Measurements from ENCODE around the gene LRRFIP1.

The LRRFIP1 gene

GRCh38 chr2:237699870-237700511, 72.6 kb downstream of the LRRFIP1 start:
- no peak for DNase-seq (ENCODE audit: low read depth)
- TF ChIP-seq CTCF (conservative IDR thresholded peaks at IDR 0.05; ENCODE audit: low read depth, low read length), result no peak
- no peak overlapping the region for H3K4me3 ChIP-seq (ENCODE audit: low read length)

GRCh38 chr2:237700512-237701032, 73.2 kb downstream of the LRRFIP1 start:
- no peak for DNase-seq (ENCODE audit: low read depth)
- TF ChIP-seq CTCF (conservative IDR thresholded peaks at IDR 0.05; ENCODE audit: low read depth, low read length), result no peak
- no peak overlapping the region for H3K4me3 ChIP-seq (ENCODE audit: low read length)

GRCh38 chr2:237701033-237701858, 73.9 kb downstream of the LRRFIP1 start:
- no peak for DNase-seq (ENCODE audit: low read depth)
- no peak for TF ChIP-seq CTCF (conservative IDR thresholded peaks at IDR 0.05; ENCODE audit: low read depth, low read length)
- no peak overlapping the region for H3K4me3 ChIP-seq (ENCODE audit: low read length)

- no peak for TF ChIP-seq CTCF (conservative IDR thresholded peaks at IDR 0.05; ENCODE audit: low read depth, low read length)
- no peak for DNase-seq (ENCODE audit: low read depth)
- H3K4me3 ChIP-seq (ENCODE audit: low read length), result no peak overlapping the region
Observed at GRCh38 chr2:237701859-237702390, 74.5 kb downstream of the LRRFIP1 start.

- peak; percentile 19 for TF ChIP-seq CTCF (conservative IDR thresholded peaks at IDR 0.05; ENCODE audit: low read depth, low read length)
- no peak overlapping the region for H3K4me3 ChIP-seq (ENCODE audit: low read length)
- DNase-seq (ENCODE audit: low read depth), result no peak
Observed at GRCh38 chr2:237702441-237703391, 75.3 kb downstream of the LRRFIP1 start.
